Transverse colon (tissue), 4 donors: ENCODE measurements around the gene KCNQ4. TPM values are rescaled to one million over a fixed set of nuclear protein-coding genes. Genes with fewer than 3 reads are reported as not detected.

ENCODE experiments used
- DNase-seq: peaks from one replicate; pipeline ENCODE4 v3.0.0-alpha.2; 2019
- H3K27ac ChIP-seq, 4 donors: fragments of 200-600 bp; sonication (generic); 2 replicates each; pipeline ENCODE4 v1.5.1; 2016 to 2018; ENCODE audit warnings: inconsistent platforms in 4 of 4
- H3K27me3 ChIP-seq: fragments of 200-600 bp; sonication (generic); 2 replicates; pipeline ENCODE4 v1.5.1; 2017; ENCODE audit warnings: inconsistent platforms
- H3K36me3 ChIP-seq, 4 donors: fragments of 200-600 bp; sonication (generic); 2 replicates each; pipeline ENCODE4 v1.5.1; 2017 to 2019; ENCODE audit warnings: inconsistent platforms in 4 of 4
- H3K4me1 ChIP-seq, 4 donors: fragments of 200-600 bp; sonication (generic); 2 replicates each; pipeline ENCODE4 v1.5.1; 2017 to 2020; ENCODE audit warnings: inconsistent platforms in 4 of 4
- H3K4me3 ChIP-seq, 4 donors: fragments of 200-600 bp; sonication (generic); 1 replicate in 1 of 4; 2 replicates in 3 of 4; pipeline versions ENCODE4 v1.5.1 to v1.6.1; 2017 to 2019; ENCODE audit warnings: inconsistent platforms in 4 of 4
- H3K9me3 ChIP-seq, 2 donors: fragments of 200-600 bp; sonication (generic); 2 replicates each; pipeline ENCODE4 v1.5.1; 2017 to 2019; ENCODE audit warnings: inconsistent platforms in 2 of 2
- EP300 ChIP-seq: sonication (generic); formaldehyde crosslinking; IDR thresholded peaks from one replicate; pipeline ENCODE4 v1.6.1; 2017; ENCODE audit warnings: antibody characterized with exemption, low read depth
- POLR2A ChIP-seq: fragments of 450-650 bp; IDR thresholded peaks from one replicate; pipeline ENCODE4 v1.6.1; 2016; ENCODE audit warnings: antibody characterized with exemption, mild to moderate bottlenecking, moderate library complexity
- POLR2AphosphoS5 ChIP-seq, 3 donors: sonication (generic); formaldehyde crosslinking; IDR thresholded peaks; one replicate each; pipeline ENCODE4 v1.6.1; 2016; ENCODE audit warnings: antibody characterized with exemption in 3 of 3
- WGBS, 2 donors: methylation state at CpG; one replicate each; pipeline ENCODE4 v1.1.5; 2018; ENCODE audit warnings: low coverage in 1 of 2; 5-methylcytosine and 5-hydroxymethylcytosine counted together
- in situ Hi-C, 4 donors: fragments of 200-750 bp; cut with MboI; loops; one replicate each; pipeline versions ENCODE4 v1.15.0 to v1.15.1; 2017; ENCODE audit warnings: low sequenced_read_pairs in 3 of 4, low pct_ligation_motif_present in 1 of 4, low pct_unique_long_range_greater_than_20kb in 1 of 4
- intact Hi-C: fragments of 100-400 bp; cut with DNase I; formaldehyde crosslinking; loops from one replicate; pipeline ENCODE4 v1.15.1; 2023; ENCODE audit warnings: low total_unique reads
- total RNA-seq, 4 donors: library from RNA; depleted of rRNA; stranded (reverse); fragments of >200 nt; gene quantifications; one replicate each; pipeline ENCODE4 v1.1.0, GENCODE V29; 2016
- TF ChIP-seq, protein P1 (sequence below), 5 experiments: fragments of 200-600 bp in 3 of 5; fragments of 450-650 bp in 2 of 5; sonication (generic) in 3 of 5; IDR thresholded peaks; 1 replicate in 2 of 5; 2 replicates in 3 of 5; pipeline ENCODE4 v1.5.1; 2016 to 2017; ENCODE audit warnings: antibody characterized with exemption in 5 of 5, inconsistent platforms in 3 of 5, mild to moderate bottlenecking in 2 of 5, moderate library complexity in 1 of 5

The KCNQ4 gene
- total RNA-seq, 4 donors from 2014 or later, result 3.1 to 33.7 (median 3.6) TPM

- TF ChIP-seq EP300, result no peak
- TF ChIP-seq, protein P1, sequence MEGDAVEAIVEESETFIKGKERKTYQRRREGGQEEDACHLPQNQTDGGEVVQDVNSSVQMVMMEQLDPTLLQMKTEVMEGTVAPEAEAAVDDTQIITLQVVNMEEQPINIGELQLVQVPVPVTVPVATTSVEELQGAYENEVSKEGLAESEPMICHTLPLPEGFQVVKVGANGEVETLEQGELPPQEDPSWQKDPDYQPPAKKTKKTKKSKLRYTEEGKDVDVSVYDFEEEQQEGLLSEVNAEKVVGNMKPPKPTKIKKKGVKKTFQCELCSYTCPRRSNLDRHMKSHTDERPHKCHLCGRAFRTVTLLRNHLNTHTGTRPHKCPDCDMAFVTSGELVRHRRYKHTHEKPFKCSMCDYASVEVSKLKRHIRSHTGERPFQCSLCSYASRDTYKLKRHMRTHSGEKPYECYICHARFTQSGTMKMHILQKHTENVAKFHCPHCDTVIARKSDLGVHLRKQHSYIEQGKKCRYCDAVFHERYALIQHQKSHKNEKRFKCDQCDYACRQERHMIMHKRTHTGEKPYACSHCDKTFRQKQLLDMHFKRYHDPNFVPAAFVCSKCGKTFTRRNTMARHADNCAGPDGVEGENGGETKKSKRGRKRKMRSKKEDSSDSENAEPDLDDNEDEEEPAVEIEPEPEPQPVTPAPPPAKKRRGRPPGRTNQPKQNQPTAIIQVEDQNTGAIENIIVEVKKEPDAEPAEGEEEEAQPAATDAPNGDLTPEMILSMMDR (IDR thresholded peaks at IDR 0.05), result no peak
- no peak for TF ChIP-seq POLR2A
- TF ChIP-seq POLR2AphosphoS5 (IDR thresholded peaks at IDR 0.05), result no peak
- intact Hi-C loops (no loop called here), in situ Hi-C loops (no loop called here)
- no peaks in the 10 kb centered on the region for H3K27me3 ChIP-seq
- no peaks in the 10 kb centered on the region for H3K9me3 ChIP-seq
- WGBS, 2 donors, result 58% methylated on average over 9 of the region's 9 CpGs; no CpG with 5 or more reads in 1 of the 2 donors
- H3K27ac ChIP-seq, result peak overlapping the region; percentile 61 to 82 (median 71)
- H3K36me3 ChIP-seq, result no peaks in the 10 kb centered on the region
- H3K4me1 ChIP-seq, result peaks cover 28 to 55% (median 41%) of the 10 kb centered on the region in 4 donors
- DNase-seq, result no peak
- H3K4me3 ChIP-seq, result no peak overlapping the region
Observed at GRCh38 chr1:40799351-40799867, 15.8 kb downstream of the KCNQ4 start.

DNA sequence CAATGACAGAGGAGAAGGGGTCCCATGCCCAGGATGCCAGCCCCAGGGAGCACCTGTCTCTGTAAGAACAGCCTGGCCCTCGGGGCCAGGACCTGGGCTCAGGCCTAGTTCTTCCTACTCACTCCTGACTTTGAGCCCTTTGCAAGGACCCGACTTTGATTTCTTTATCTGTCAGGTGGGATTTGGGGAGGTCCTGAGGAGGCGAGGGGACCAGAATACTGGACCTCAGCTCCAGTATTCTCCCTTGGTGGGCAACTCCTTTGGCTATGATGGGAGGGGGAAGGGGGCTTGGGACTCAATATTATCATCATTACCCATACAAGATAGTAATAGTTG lies 18.1 kb downstream of the KCNQ4 start:
- no peak for DNase-seq
- in situ Hi-C loops (no loop called here), intact Hi-C loops (loop anchor here (2.0 kb wide), 1 partner anchor 57 kb away; no protein-coding TSS in a partner anchor)
- TF ChIP-seq, protein P1 (IDR thresholded peaks at IDR 0.05), result no peak
- TF ChIP-seq EP300 (no peak), POLR2A (no peak), POLR2AphosphoS5 (IDR thresholded peaks at IDR 0.05) (no peak)
- Histone ChIP-seq H3K27ac (peak overlapping the region; percentile 77 to 86 (median 82)), H3K36me3 (no peaks in the 10 kb centered on the region), H3K4me3 (peak overlapping the region in 3 of 4 donors; percentile 34 to 56 (median 38)), H3K27me3 (no peaks in the 10 kb centered on the region), H3K4me1 (peaks cover 28 to 60% (median 41%) of the 10 kb centered on the region in 4 donors), H3K9me3 (no peaks in the 10 kb centered on the region)
- 47% methylated on average over 3 of the region's 3 CpGs; no CpG with 5 or more reads in 1 of the 2 donors for WGBS, 2 donors

DNA sequence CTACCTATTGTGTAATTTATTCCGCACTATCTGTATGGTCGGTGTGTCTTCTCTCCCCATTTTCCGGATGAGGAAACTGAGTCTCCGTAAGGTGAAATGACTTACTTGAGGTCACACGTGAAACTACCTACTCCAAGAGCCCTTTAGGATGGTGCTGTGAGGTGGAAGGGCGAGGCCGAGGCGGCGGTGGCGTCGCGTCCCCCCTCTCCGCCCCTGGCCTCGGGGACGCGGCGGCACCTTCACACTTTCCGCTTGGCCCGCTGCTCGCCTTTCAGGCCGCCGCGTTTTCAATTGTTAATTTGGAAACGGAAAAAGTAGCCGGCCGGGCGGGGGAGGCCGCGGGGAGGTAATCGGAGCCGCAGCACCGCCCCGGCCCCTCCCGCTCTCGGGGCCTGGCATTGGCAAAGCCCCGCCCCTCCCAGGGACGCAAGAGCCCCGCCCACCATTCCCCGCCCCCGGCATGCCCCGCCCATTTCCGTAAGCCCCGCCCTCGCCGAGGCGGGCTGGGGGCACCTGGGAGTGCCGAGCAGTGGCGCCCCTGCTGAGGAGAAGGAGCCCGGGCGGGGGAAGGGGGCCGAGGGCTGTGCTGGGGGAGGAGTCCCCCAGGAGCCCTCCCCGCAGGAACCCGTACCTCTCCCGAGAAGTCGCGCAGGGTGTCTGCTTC lies 18.6 kb downstream of the KCNQ4 start:
- WGBS, 2 donors, result 14% methylated on average over 3 to 36 of the region's 56 CpGs
- Histone ChIP-seq H3K9me3 (no peaks in the 10 kb centered on the region), H3K27me3 (no peaks in the 10 kb centered on the region), H3K36me3 (no peaks in the 10 kb centered on the region), H3K4me1 (peaks cover 28 to 59% (median 42%) of the 10 kb centered on the region in 4 donors), H3K27ac (peak overlapping the region; percentile 77 to 86 (median 82)), H3K4me3 (peak overlapping the region in 3 of 4 donors; percentile 34 to 56 (median 38))
- TF ChIP-seq, protein P1 (IDR thresholded peaks at IDR 0.05), result no peak
- TF ChIP-seq POLR2A (no peak), EP300 (no peak), POLR2AphosphoS5 (IDR thresholded peaks at IDR 0.05) (no peak)
- peak; percentile 90 for DNase-seq
- in situ Hi-C loops (no loop called here), intact Hi-C loops (loop anchor here (2.0 kb wide), 1 partner anchor 57 kb away; no protein-coding TSS in a partner anchor)

- no peaks in the 10 kb centered on the region for H3K27me3 ChIP-seq
- TF ChIP-seq POLR2AphosphoS5 (IDR thresholded peaks at IDR 0.05) (no peak), POLR2A (no peak), EP300 (no peak)
- TF ChIP-seq, protein P1 (IDR thresholded peaks at IDR 0.05), result no peak
- H3K4me3 ChIP-seq, result peak overlapping the region in 2 of 4 donors; percentile 38 to 56
- no peaks in the 10 kb centered on the region for H3K36me3 ChIP-seq
- H3K4me1 ChIP-seq, result peaks cover 28 to 59% (median 41%) of the 10 kb centered on the region in 4 donors
- in situ Hi-C loops (no loop called here), intact Hi-C loops (loop anchor here (2.0 kb wide), 1 partner anchor 56 kb away; no protein-coding TSS in a partner anchor)
- DNase-seq, result no peak
- 0 to 47% methylated on average over 1 to 3 of the region's 4 CpGs for WGBS, 2 donors
- H3K9me3 ChIP-seq, result no peaks in the 10 kb centered on the region
- H3K27ac ChIP-seq, result peak overlapping the region; percentile 77 to 86 (median 82)
Observed at GRCh38 chr1:40802742-40803113, 19.1 kb downstream of the KCNQ4 start.
